H9 (cell line): ENCODE data around the gene OGFR. TPM values are rescaled to one million over a fixed set of nuclear protein-coding genes. Genes with fewer than 3 reads are reported as not detected.
A peak's percentile ranks its signal among the peaks of the same experiment; 100 is the strongest.

Source experiments
- DNase-seq: peaks from one replicate; pipeline ENCODE4 v3.0.0-alpha.2; 2017
- H2AFZ ChIP-seq: one replicate; pipeline ENCODE4 v1.6.1; 2013; ENCODE audit warnings: mild to moderate bottlenecking, low read length, control low read depth, moderate library complexity
- H2AK5ac ChIP-seq: 2 replicates; pipeline ENCODE4 v1.6.1; 2013; ENCODE audit warnings: low read length, control low read depth, mixed read lengths; ENCODE audit not compliant: insufficient read length
- H2BK120ac ChIP-seq: one replicate; pipeline ENCODE4 v1.6.1; 2013; ENCODE audit warnings: low read depth, mild to moderate bottlenecking, low read length, control low read depth, inconsistent platforms; ENCODE audit not compliant: poor library complexity, severe bottlenecking
- H2BK12ac ChIP-seq: 2 replicates; pipeline ENCODE4 v1.6.1; 2013; ENCODE audit warnings: low read length, control low read depth, mixed read lengths, low read depth; ENCODE audit not compliant: insufficient read length
- H2BK15ac ChIP-seq: 2 replicates; pipeline ENCODE4 v1.6.1; 2013; ENCODE audit warnings: low read depth, low read length, control low read depth
- H2BK20ac ChIP-seq: one replicate; pipeline ENCODE4 v1.6.1; 2013; ENCODE audit warnings: low read depth, mild to moderate bottlenecking, low read length, control low read depth, inconsistent platforms; ENCODE audit not compliant: poor library complexity, severe bottlenecking
- H2BK5ac ChIP-seq: 2 replicates; pipeline ENCODE4 v1.6.1; 2013; ENCODE audit warnings: low read length, control low read depth, mixed read lengths; ENCODE audit not compliant: insufficient read length
- H3K14ac ChIP-seq: 2 replicates; pipeline ENCODE4 v1.6.1; 2013; ENCODE audit warnings: low read length, control low read depth; ENCODE audit not compliant: insufficient read depth
- H3K18ac ChIP-seq: 2 replicates; pipeline ENCODE4 v1.6.1; 2013; ENCODE audit warnings: low read depth, mild to moderate bottlenecking, mixed read lengths, low read length, control low read depth; ENCODE audit not compliant: insufficient read length
- H3K23ac ChIP-seq: 2 replicates; pipeline ENCODE4 v1.6.1; 2013; ENCODE audit warnings: low read length, control low read depth, mixed read lengths, low read depth; ENCODE audit not compliant: insufficient read length
- H3K23me2 ChIP-seq: 2 replicates; pipeline ENCODE4 v1.6.1; 2013; ENCODE audit warnings: low read depth, mild to moderate bottlenecking, mixed read lengths, low read length, control low read depth; ENCODE audit not compliant: insufficient read length, poor library complexity, severe bottlenecking
- H3K27ac ChIP-seq: 2 replicates; pipeline ENCODE4 v1.5.1; 2013; ENCODE audit warnings: low read length, control low read depth, mixed read lengths, low read depth; ENCODE audit not compliant: insufficient read length
- H3K27me3 ChIP-seq: 2 replicates; pipeline ENCODE4 v1.6.1; 2013; ENCODE audit warnings: low read length, control low read depth, inconsistent platforms; ENCODE audit not compliant: insufficient read depth
- H3K4ac ChIP-seq: 2 replicates; pipeline ENCODE4 v1.6.1; 2013; ENCODE audit warnings: low read depth, mild to moderate bottlenecking, control low read depth, inconsistent platforms, low read length, moderate library complexity
- H3K4me1 ChIP-seq: 2 replicates; pipeline ENCODE4 v1.6.1; 2013; ENCODE audit warnings: low read length, control low read depth, inconsistent platforms; ENCODE audit not compliant: insufficient read depth
- H3K4me2 ChIP-seq: 2 replicates; pipeline ENCODE4 v1.6.1; 2013; ENCODE audit warnings: low read length, control low read depth, mixed read lengths; ENCODE audit not compliant: insufficient read length, insufficient read depth
- H3K56ac ChIP-seq: 2 replicates; pipeline ENCODE4 v1.6.1; 2013; ENCODE audit warnings: low read depth, mild to moderate bottlenecking, mixed read lengths, low read length, control low read depth; ENCODE audit not compliant: insufficient read length
- H3K79me1 ChIP-seq: 2 replicates; pipeline ENCODE4 v1.6.1; 2013; ENCODE audit warnings: low read depth, mild to moderate bottlenecking, moderate library complexity, low read length, control low read depth, inconsistent platforms; ENCODE audit not compliant: insufficient read depth, poor library complexity, severe bottlenecking
- H3K79me2 ChIP-seq: 2 replicates; pipeline ENCODE4 v1.6.1; 2013; ENCODE audit warnings: low read length, control low read depth, inconsistent platforms; ENCODE audit not compliant: insufficient read depth
- H3K9ac ChIP-seq: 2 replicates; pipeline ENCODE4 v1.6.1; 2013; ENCODE audit warnings: low read length, control low read depth, mixed read lengths; ENCODE audit not compliant: insufficient read length; ENCODE audit errors: extremely low read depth
- H3K9me3 ChIP-seq: one replicate; pipeline ENCODE4 v1.6.1; 2013; ENCODE audit warnings: low read depth, low read length, inconsistent platforms; ENCODE audit not compliant: control insufficient read depth
- H3T11ph ChIP-seq: one replicate; pipeline ENCODE4 v1.6.1; 2013; ENCODE audit warnings: mild to moderate bottlenecking, low read length, control low read depth, inconsistent platforms
- H4K20me1 ChIP-seq: one replicate; pipeline ENCODE4 v1.6.1; 2013; ENCODE audit not compliant: control insufficient read depth, insufficient read length, insufficient read depth
- H4K5ac ChIP-seq: 2 replicates; pipeline ENCODE4 v1.6.1; 2013; ENCODE audit warnings: low read depth, mild to moderate bottlenecking, mixed read lengths, low read length, control low read depth; ENCODE audit not compliant: insufficient read length
- H4K8ac ChIP-seq: replicated peaks from 2 replicates; pipeline ENCODE4 v1.6.1; 2013; ENCODE audit warnings: low read length, control low read depth, mixed read lengths, low read depth; ENCODE audit not compliant: insufficient read length
- H4K91ac ChIP-seq: 2 replicates; pipeline ENCODE4 v1.6.1; 2013; ENCODE audit warnings: low read depth, mild to moderate bottlenecking, moderate library complexity, mixed read lengths, low read length, control low read depth; ENCODE audit not compliant: insufficient read length
- H3K27ac Mint-ChIP-seq, 3 experiments: 2 replicates in 2 of 3; 3 replicates in 1 of 3; pipeline ENCODE4 v1.8.0; 2020 to 2021; ENCODE audit warnings: mixed read lengths in 3 of 3, mild to moderate bottlenecking in 1 of 3, moderate library complexity in 1 of 3
- H3K27me3 Mint-ChIP-seq: 2 replicates; pipeline ENCODE4 v1.8.0; 2021; ENCODE audit warnings: low read depth, mild to moderate bottlenecking, moderate library complexity, mixed read lengths
- H3K36me3 Mint-ChIP-seq, 3 experiments: 2 replicates in 2 of 3; 3 replicates in 1 of 3; pipeline ENCODE4 v1.8.0; 2020 to 2021; ENCODE audit warnings: low read depth in 3 of 3, mixed read lengths in 3 of 3; ENCODE audit not compliant: insufficient read depth in 1 of 3
- H3K4me1 Mint-ChIP-seq, 2 experiments: 2 replicates each; pipeline ENCODE4 v1.8.0; 2020; ENCODE audit warnings: mixed read lengths in 2 of 2
- H3K4me3 Mint-ChIP-seq, 2 experiments: 2 replicates in 1 of 2; 3 replicates in 1 of 2; pipeline ENCODE4 v1.8.0; 2020 to 2021; ENCODE audit warnings: mild to moderate bottlenecking in 2 of 2, mixed read lengths in 2 of 2, moderate library complexity in 1 of 2
- H3K9me3 Mint-ChIP-seq, 2 experiments: 2 replicates in 1 of 2; 3 replicates in 1 of 2; pipeline ENCODE4 v1.8.0; 2020; ENCODE audit warnings: mild to moderate bottlenecking in 2 of 2, mixed read lengths in 2 of 2, moderate library complexity in 1 of 2
- WGBS: extraction: QIAGEN DNeasy Blood & Tissue Kit; methylation state at CpG from one replicate; pipeline ENCODE4 v1.1.7; 2013; ENCODE audit warnings: missing lambda C conversion rate, low lambda C conversion rate, mixed read lengths; ENCODE audit not compliant: insufficient read length; ENCODE audit errors: extremely low coverage; 5-methylcytosine and 5-hydroxymethylcytosine counted together
- total RNA-seq: library from RNA; stranded (reverse); gene quantifications from 2 replicates; pipeline ENCODE4 v1.2.1, GENCODE V29; 2021
- TF ChIP-seq, protein P1 (sequence below): fragments of 200-600 bp; sonication (generic); conservative IDR thresholded peaks from 3 replicates; pipeline ENCODE4 v1.8.0; 2021; ENCODE audit warnings: antibody characterized with exemption, mild to moderate bottlenecking

The OGFR gene
- total RNA-seq, 1 experiment from 2014 or later, result 33.1 TPM

DNA sequence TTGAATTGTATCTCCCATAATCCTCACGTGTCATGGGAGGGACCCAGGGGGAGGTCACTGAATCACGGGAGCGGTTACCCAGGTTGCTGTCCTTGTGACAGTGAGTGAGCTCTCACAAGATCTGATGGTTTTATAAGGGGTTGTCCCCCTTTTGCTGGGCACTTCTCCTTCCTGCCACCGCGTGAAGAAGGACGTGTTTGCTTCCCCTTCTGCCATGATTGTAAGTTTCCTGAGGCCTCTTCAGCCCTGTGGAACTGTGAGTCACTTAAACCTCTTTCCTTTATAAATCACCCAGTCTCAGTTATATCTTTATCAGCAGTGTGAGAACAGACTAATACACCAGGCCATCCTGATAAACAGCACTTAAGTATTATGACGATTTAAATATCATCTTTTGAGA lies 17.3 kb upstream of the OGFR start:
- Histone ChIP-seq H3K56ac (no peak overlapping the region), H2AK5ac (no peak overlapping the region), H3K23me2 (no peaks in the 10 kb centered on the region), H3K23ac (no peak overlapping the region), H2BK20ac (no peak overlapping the region), H2BK5ac (no peak overlapping the region), H3K27ac (no peak overlapping the region), H2BK120ac (no peak overlapping the region), H3K4me2 (no peak overlapping the region), H4K5ac (no peak overlapping the region), H2BK12ac (no peak overlapping the region), H3K79me1 (no peaks in the 10 kb centered on the region), H2AFZ (no peak overlapping the region), H3K18ac (no peak overlapping the region), H2BK15ac (no peak overlapping the region), H3K79me2 (no peaks in the 10 kb centered on the region), H3T11ph (no peak overlapping the region), H3K9ac (no peak overlapping the region), H3K4me1 (no peaks in the 10 kb centered on the region), H3K14ac (no peak overlapping the region), H4K20me1 (no peaks in the 10 kb centered on the region), H4K8ac (no peak overlapping the region), H3K9me3 (no peaks in the 10 kb centered on the region), H3K27me3 (no peaks in the 10 kb centered on the region), H3K4ac (no peak overlapping the region), H4K91ac (no peak overlapping the region)
- Mint-ChIP-seq H3K9me3 (no peaks in the 10 kb centered on the region; a peak in 1 of 5 replicates), H3K36me3 (no peaks in the 10 kb centered on the region), H3K4me3 (no peak overlapping the region), H3K4me1 (peaks cover 8 to 12% of the 10 kb centered on the region in 2 experiments), H3K27me3 (peaks cover 24% of the 10 kb centered on the region), H3K27ac (peak overlapping the region in 1 of 3 experiments; percentile 2; a peak in 1 of 7 replicates)
- TF ChIP-seq, protein P1, sequence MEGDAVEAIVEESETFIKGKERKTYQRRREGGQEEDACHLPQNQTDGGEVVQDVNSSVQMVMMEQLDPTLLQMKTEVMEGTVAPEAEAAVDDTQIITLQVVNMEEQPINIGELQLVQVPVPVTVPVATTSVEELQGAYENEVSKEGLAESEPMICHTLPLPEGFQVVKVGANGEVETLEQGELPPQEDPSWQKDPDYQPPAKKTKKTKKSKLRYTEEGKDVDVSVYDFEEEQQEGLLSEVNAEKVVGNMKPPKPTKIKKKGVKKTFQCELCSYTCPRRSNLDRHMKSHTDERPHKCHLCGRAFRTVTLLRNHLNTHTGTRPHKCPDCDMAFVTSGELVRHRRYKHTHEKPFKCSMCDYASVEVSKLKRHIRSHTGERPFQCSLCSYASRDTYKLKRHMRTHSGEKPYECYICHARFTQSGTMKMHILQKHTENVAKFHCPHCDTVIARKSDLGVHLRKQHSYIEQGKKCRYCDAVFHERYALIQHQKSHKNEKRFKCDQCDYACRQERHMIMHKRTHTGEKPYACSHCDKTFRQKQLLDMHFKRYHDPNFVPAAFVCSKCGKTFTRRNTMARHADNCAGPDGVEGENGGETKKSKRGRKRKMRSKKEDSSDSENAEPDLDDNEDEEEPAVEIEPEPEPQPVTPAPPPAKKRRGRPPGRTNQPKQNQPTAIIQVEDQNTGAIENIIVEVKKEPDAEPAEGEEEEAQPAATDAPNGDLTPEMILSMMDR, result no peak
- no peak for DNase-seq
- no CpG with 5 or more reads among the region's 7 CpGs for WGBS
